ENCODE data around the gene NAXE. TPM values are rescaled to one million over a fixed set of nuclear protein-coding genes. Genes with fewer than 3 reads are reported as not detected.

Gene NAXE
- total RNA-seq, 1 experiment from 2014 or later: 96.6 TPM

DNA sequence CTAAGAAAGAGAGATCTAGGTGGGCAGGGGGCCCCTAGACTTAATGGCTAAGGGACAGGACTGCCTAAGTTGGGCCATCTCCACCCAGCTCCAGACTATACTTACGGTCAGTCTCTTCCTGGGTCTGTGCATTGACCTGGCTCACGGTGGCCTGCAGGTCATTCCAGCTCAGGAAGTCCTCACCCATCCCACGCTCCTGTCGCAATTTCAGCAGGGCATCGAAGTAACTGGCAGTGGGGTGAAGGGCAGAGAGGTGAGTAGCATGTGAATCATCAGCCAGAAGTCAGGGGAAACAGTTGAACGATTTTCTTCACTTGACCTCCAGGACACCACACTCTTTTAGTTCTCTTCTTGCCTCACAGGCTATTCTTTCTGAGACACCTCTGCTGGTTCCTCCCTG is 39.7 kb upstream of the NAXE start:
- no peak overlapping the region for H3K23ac ChIP-seq (ENCODE audit: insufficient read length, low read depth, low read length)
- no peak overlapping the region for H3K56ac ChIP-seq (ENCODE audit: insufficient read length, low read depth, low read length)
- no peak overlapping the region for H4K91ac ChIP-seq (ENCODE audit: insufficient read length, low read depth, low read length)
- no peak overlapping the region for H2BK20ac ChIP-seq (ENCODE audit: low read depth, low read length, poor library complexity, severe bottlenecking)
- no peak overlapping the region for H3K4ac ChIP-seq (ENCODE audit: low read depth, low read length)
- no peaks in the 10 kb centered on the region for H3K27me3 Mint-ChIP-seq (ENCODE audit: low read depth)
- no peaks in the 10 kb centered on the region for H3K9me3 Mint-ChIP-seq
- no peak overlapping the region for H2AK5ac ChIP-seq (ENCODE audit: insufficient read length, low read length)
- H4K8ac ChIP-seq (replicated peaks; ENCODE audit: insufficient read length, low read depth, low read length): no peak overlapping the region
- H2BK5ac ChIP-seq (ENCODE audit: insufficient read length, low read length): no peak overlapping the region
- no peak overlapping the region for H3K27ac Mint-ChIP-seq
- no peak overlapping the region for H3K27ac ChIP-seq (ENCODE audit: insufficient read length, low read depth, low read length)
- no peak for DNase-seq
- H3T11ph ChIP-seq (ENCODE audit: low read length): no peak overlapping the region
- H4K20me1 ChIP-seq (ENCODE audit: control insufficient read depth, insufficient read depth, insufficient read length): no peaks in the 10 kb centered on the region
- H2AFZ ChIP-seq (ENCODE audit: low read length): no peak overlapping the region
- TF ChIP-seq, protein P1, sequence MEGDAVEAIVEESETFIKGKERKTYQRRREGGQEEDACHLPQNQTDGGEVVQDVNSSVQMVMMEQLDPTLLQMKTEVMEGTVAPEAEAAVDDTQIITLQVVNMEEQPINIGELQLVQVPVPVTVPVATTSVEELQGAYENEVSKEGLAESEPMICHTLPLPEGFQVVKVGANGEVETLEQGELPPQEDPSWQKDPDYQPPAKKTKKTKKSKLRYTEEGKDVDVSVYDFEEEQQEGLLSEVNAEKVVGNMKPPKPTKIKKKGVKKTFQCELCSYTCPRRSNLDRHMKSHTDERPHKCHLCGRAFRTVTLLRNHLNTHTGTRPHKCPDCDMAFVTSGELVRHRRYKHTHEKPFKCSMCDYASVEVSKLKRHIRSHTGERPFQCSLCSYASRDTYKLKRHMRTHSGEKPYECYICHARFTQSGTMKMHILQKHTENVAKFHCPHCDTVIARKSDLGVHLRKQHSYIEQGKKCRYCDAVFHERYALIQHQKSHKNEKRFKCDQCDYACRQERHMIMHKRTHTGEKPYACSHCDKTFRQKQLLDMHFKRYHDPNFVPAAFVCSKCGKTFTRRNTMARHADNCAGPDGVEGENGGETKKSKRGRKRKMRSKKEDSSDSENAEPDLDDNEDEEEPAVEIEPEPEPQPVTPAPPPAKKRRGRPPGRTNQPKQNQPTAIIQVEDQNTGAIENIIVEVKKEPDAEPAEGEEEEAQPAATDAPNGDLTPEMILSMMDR (conservative IDR thresholded peaks at IDR 0.05): no peak
- no peak overlapping the region for H3K14ac ChIP-seq (ENCODE audit: insufficient read depth, low read length)
- H3K18ac ChIP-seq (ENCODE audit: insufficient read length, low read depth, low read length): no peak overlapping the region
- no peak overlapping the region for H2BK12ac ChIP-seq (ENCODE audit: insufficient read length, low read depth, low read length)
- H3K4me1 ChIP-seq (ENCODE audit: insufficient read depth, low read length): no peaks in the 10 kb centered on the region
- H3K79me1 ChIP-seq (ENCODE audit: insufficient read depth, low read depth, low read length, poor library complexity, severe bottlenecking): no peaks in the 10 kb centered on the region
- no peak overlapping the region for H3K4me3 Mint-ChIP-seq
- no peaks in the 10 kb centered on the region for H3K79me2 ChIP-seq (ENCODE audit: insufficient read depth, low read length)
- H3K23me2 ChIP-seq (ENCODE audit: insufficient read length, low read depth, low read length, poor library complexity, severe bottlenecking): no peaks in the 10 kb centered on the region
- no peak overlapping the region for H2BK15ac ChIP-seq (ENCODE audit: low read depth, low read length)
- H2BK120ac ChIP-seq (ENCODE audit: low read depth, low read length, poor library complexity, severe bottlenecking): no peak overlapping the region
- H3K4me2 ChIP-seq (ENCODE audit: insufficient read depth, insufficient read length, low read length): no peak overlapping the region
- H3K4me1 Mint-ChIP-seq: no peaks in the 10 kb centered on the region
- H3K27me3 ChIP-seq (ENCODE audit: insufficient read depth, low read length): no peaks in the 10 kb centered on the region
- no peaks in the 10 kb centered on the region for H3K9me3 ChIP-seq (ENCODE audit: control insufficient read depth, low read depth, low read length)
- peaks cover 13 to 66% (median 50%) of the 10 kb centered on the region in 3 experiments for H3K36me3 Mint-ChIP-seq (ENCODE audit: insufficient read depth in 1 of 3, low read depth in 3 of 3)
- H3K9ac ChIP-seq (ENCODE audit: extremely low read depth, insufficient read length, low read length): no peak overlapping the region
- WGBS (ENCODE audit: extremely low coverage, insufficient read length, low lambda C conversion rate): no CpG with 5 or more reads among the region's 6 CpGs
- H4K5ac ChIP-seq (ENCODE audit: insufficient read length, low read depth, low read length): no peak overlapping the region

Data from H9 (cell line).